IPS DF 6.9 (cell line): Measurements from ENCODE around the gene ARHGAP9.
"Not testable (repeated sequence)": the region's sequence is repeated elsewhere in the genome, so short reads cannot be mapped to it uniquely, and the experiment has no call there.

Experiments used
- DNase-seq: peaks from one replicate; pipeline ENCODE4 v3.0.0-alpha.2; 2013; ENCODE audit warnings: low read depth, low spot score
- H3K27ac ChIP-seq: one replicate; pipeline ENCODE4 v1.5.1; 2013; ENCODE audit warnings: low read length, control low read depth
- H3K27me3 ChIP-seq: 2 replicates; pipeline ENCODE4 v1.6.1; 2013; ENCODE audit warnings: mild to moderate bottlenecking, low read length; ENCODE audit not compliant: control insufficient read depth, insufficient read depth
- H3K36me3 ChIP-seq: 2 replicates; pipeline ENCODE4 v1.6.1; 2013; ENCODE audit warnings: low read length; ENCODE audit not compliant: control insufficient read depth, insufficient read depth
- H3K4me1 ChIP-seq: 2 replicates; pipeline ENCODE4 v1.6.1; 2013; ENCODE audit warnings: low read length; ENCODE audit not compliant: control insufficient read depth, insufficient read depth
- H3K4me3 ChIP-seq: 2 replicates; pipeline ENCODE4 v1.5.1; 2013; ENCODE audit warnings: mild to moderate bottlenecking, low read length
- H3K9me3 ChIP-seq: 2 replicates; pipeline ENCODE4 v1.6.1; 2013; ENCODE audit warnings: low read length, inconsistent platforms; ENCODE audit not compliant: control insufficient read depth, insufficient read depth
- WGBS: extraction: QIAGEN DNeasy Blood & Tissue Kit; methylation state at CpG from one replicate; pipeline ENCODE4 v1.1.7; 2013; ENCODE audit warnings: mixed read lengths, missing lambda C conversion rate; ENCODE audit not compliant: insufficient read length, insufficient coverage; 5-methylcytosine and 5-hydroxymethylcytosine counted together

Gene ARHGAP9

GRCh38 chr12:57522887-57523705, 43.4 kb upstream of the ARHGAP9 start:
- no peaks in the 10 kb centered on the region; the same call in 1 of the 2 replicates for H3K36me3 ChIP-seq
- peak overlapping the region; percentile 52; the same call in 1 of the 2 replicates for H3K4me3 ChIP-seq
- peaks cover 5% of the 10 kb centered on the region; the same call in 1 of the 2 replicates for H3K4me1 ChIP-seq
- DNase-seq = no peak
- H3K27ac ChIP-seq = no peak overlapping the region
- WGBS = no CpG with 5 or more reads among the region's 38 CpGs
- H3K9me3 ChIP-seq = no peaks in the 10 kb centered on the region
- H3K27me3 ChIP-seq = no peaks in the 10 kb centered on the region

GRCh38 chr12:57522011-57522886, 42.6 kb upstream of the ARHGAP9 start, which contains the start of gene MBD6:
Gene MBD6 (plus strand): TSS chr12:57522824. CDS start chr12:57524304, 1,480 bp downstream.
- Histone ChIP-seq H3K9me3 (no peaks in the 10 kb centered on the region), H3K4me1 (peaks cover 5% of the 10 kb centered on the region; the same call in 1 of the 2 replicates), H3K27me3 (no peaks in the 10 kb centered on the region), H3K36me3 (peaks cover 1% of the 10 kb centered on the region; the same call in 1 of the 2 replicates), H3K27ac (no peak within 1 kb of the TSS), H3K4me3 (peak within 1 kb of the TSS; percentile 52; the same call in 1 of the 2 replicates)
- WGBS = no CpG with 5 or more reads among the region's 57 CpGs
- DNase-seq = no peak

GRCh38 chr12:57521525-57522010, 41.9 kb upstream of the ARHGAP9 start:
- Histone ChIP-seq H3K4me3 (no peak overlapping the region), H3K36me3 (peaks cover 8% of the 10 kb centered on the region), H3K27ac (no peak overlapping the region), H3K27me3 (no peaks in the 10 kb centered on the region), H3K4me1 (peaks cover 5% of the 10 kb centered on the region; the same call in 1 of the 2 replicates), H3K9me3 (no peaks in the 10 kb centered on the region)
- WGBS = no CpG with 5 or more reads among the region's 17 CpGs
- no peak for DNase-seq

- no peaks in the 10 kb centered on the region for H3K27me3 ChIP-seq
- no CpG with 5 or more reads among the region's 52 CpGs for WGBS
- no peak within 1 kb of the TSS for H3K27ac ChIP-seq
- H3K4me1 ChIP-seq = peaks cover 5% of the 10 kb centered on the region; the same call in 1 of the 2 replicates
- H3K4me3 ChIP-seq = peak within 1 kb of the TSS; percentile 77; the same call in 1 of the 2 replicates
- peak; percentile 94 for DNase-seq
- peaks cover 16% of the 10 kb centered on the region for H3K36me3 ChIP-seq
- no peaks in the 10 kb centered on the region for H3K9me3 ChIP-seq
Measured at GRCh38 chr12:57520053-57520818, 40.6 kb upstream of the ARHGAP9 start, which contains the start of gene DDIT3. Gene DDIT3 (minus strand): TSS chr12:57520514. CDS start chr12:57517406, 3,108 bp downstream.

GRCh38 chr12:57519796-57520052, 40.1 kb upstream of the ARHGAP9 start:
- Histone ChIP-seq H3K9me3 (no peaks in the 10 kb centered on the region), H3K36me3 (peaks cover 21% of the 10 kb centered on the region), H3K27ac (no peak overlapping the region), H3K4me3 (peak overlapping the region; percentile 77; the same call in 1 of the 2 replicates), H3K27me3 (no peaks in the 10 kb centered on the region), H3K4me1 (peaks cover 5% of the 10 kb centered on the region; the same call in 1 of the 2 replicates)
- no peak for DNase-seq
- no CpG with 5 or more reads among the region's 8 CpGs for WGBS

- H3K9me3 ChIP-seq = no peaks in the 10 kb centered on the region
- peaks cover 5% of the 10 kb centered on the region; the same call in 1 of the 2 replicates for H3K4me1 ChIP-seq
- no peak for DNase-seq
- peak overlapping the region; percentile 77; the same call in 1 of the 2 replicates for H3K4me3 ChIP-seq
- no peaks in the 10 kb centered on the region for H3K27me3 ChIP-seq
- no peak overlapping the region for H3K27ac ChIP-seq
- no CpG with 5 or more reads among the region's 7 CpGs for WGBS
- H3K36me3 ChIP-seq = peaks cover 26% of the 10 kb centered on the region
Measured at GRCh38 chr12:57518920-57519795, 39.5 kb upstream of the ARHGAP9 start.

GRCh38 chr12:57518176-57518919, 38.7 kb upstream of the ARHGAP9 start:
- no peak overlapping the region for H3K4me3 ChIP-seq
- H3K4me1 ChIP-seq = peaks cover 5% of the 10 kb centered on the region; the same call in 1 of the 2 replicates
- WGBS = no CpG with 5 or more reads among the region's 8 CpGs
- no peak overlapping the region for H3K27ac ChIP-seq
- H3K27me3 ChIP-seq = no peaks in the 10 kb centered on the region
- no peaks in the 10 kb centered on the region for H3K9me3 ChIP-seq
- DNase-seq = no peak
- peaks cover 30% of the 10 kb centered on the region for H3K36me3 ChIP-seq

- DNase-seq, H3K4me1 ChIP-seq, H3K4me3 ChIP-seq, H3K27ac ChIP-seq, H3K27me3 ChIP-seq, H3K9me3 ChIP-seq: not testable (repeated sequence)
- no CpG with 5 or more reads among the region's 10 CpGs for WGBS
- H3K36me3 ChIP-seq = peaks cover 35% of the 10 kb centered on the region
Measured at GRCh38 chr12:57517718-57518117, 38.1 kb upstream of the ARHGAP9 start.

DNA sequence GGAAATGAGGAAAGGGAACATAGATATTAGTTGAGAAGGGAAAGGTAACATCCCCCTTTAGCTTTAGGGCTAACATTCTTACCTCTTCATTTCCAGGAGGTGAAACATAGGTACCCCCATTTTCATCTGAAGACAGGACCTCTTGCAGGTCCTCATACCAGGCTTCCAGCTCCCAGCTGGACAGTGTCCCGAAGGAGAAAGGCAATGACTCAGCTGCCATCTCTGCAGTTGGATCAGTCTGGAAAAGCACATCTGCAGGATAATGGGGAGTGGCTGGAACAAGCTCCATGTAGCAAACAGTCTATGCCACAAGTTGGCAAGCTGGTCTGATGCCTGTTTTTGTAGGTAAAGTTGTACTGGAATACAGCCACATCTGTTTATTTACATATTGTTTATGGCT, 37.5 kb upstream of the ARHGAP9 start:
- no peak for DNase-seq
- H3K4me3 ChIP-seq = no peak overlapping the region
- H3K27ac ChIP-seq = no peak overlapping the region
- no peaks in the 10 kb centered on the region for H3K27me3 ChIP-seq
- peaks cover 5% of the 10 kb centered on the region; the same call in 1 of the 2 replicates for H3K4me1 ChIP-seq
- H3K9me3 ChIP-seq = no peaks in the 10 kb centered on the region
- H3K36me3 ChIP-seq = peaks cover 38% of the 10 kb centered on the region
- no CpG with 5 or more reads among the region's 1 CpG for WGBS
